HL-60/S4 (cell line): ENCODE results near the gene FRAT1.

Source experiments
- in situ Hi-C: fragments of 300-500 bp; cut with MboI; formaldehyde crosslinking; loops from 2 replicates; pipeline ENCODE4 v1.14.3; 2022; ENCODE audit warnings: low sequenced_read_pairs

Gene FRAT1

DNA sequence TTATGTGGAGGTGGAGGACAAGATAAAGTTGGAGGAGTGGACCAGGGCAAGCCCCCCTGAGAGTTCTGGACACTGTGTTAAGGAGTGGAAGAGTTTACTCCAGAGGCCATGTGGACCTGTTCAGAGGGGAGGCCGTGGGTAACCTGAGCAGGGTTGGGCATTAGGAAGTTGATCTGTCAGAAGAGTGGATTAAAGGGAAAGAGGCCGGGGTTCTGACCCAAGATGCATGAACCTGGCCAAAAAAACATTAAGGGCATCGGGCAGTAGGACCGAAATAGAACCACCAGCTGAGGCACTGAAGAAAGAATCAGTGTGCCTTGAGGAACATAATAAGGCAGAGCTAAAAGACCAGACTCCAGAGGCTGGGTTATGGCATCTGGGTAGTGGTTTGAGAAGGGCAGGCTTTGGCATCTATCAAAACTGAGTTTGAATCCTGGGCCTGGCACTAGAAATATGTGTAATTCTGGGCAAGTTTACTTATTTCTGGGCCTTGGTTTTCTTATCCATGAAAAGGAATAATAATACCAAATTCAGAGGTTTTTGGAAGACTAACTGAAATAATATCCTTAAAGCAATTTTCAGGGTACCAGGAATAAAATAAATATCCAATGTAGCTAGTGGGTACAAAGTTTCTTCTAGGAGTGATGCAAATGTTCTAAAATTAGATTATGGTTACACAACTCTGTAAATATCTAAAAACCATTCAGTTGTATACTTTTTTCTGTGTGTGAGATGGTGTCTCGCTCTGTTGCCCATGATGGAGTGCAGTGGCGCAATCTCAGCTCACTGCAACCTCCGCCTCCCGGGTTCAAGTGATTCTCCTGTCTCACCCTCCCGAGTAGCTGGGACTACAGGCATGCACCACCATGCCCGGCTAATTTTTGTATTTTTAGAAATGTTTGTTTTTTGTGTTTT, 10.9 kb upstream of the FRAT1 start:
- in situ Hi-C loops = no loop called here

DNA sequence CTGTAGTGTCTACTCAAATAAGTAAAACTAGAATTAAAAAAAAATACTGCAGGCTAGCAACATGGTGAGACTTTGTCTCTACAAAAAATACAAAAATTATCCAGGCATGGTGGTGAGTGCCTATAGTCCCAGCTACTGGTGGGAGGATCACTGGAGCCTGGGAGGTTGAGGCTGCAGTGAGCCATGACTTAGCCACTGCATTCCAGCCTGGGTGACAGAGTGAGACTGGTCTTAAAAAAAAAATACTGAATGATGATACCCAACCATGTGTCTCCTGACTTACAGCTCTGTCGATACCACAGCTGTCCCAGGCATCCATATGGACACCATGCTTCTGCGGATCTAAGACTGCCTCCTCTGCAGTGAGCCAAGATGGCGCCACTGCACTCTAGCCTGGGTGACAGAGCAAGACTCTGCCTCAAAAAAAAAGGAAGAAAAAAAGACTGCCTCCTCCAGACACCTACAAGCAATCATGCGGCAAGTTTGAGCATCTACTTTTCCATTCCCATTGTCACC, 7.9 kb upstream of the FRAT1 start:
- in situ Hi-C loops = no loop called here

- in situ Hi-C loops = no loop called here
These were observed 6.2 kb upstream of the FRAT1 start for GRCh38 chr10:97312897-97313296.

GRCh38 chr10:97314671-97315070, 4.4 kb upstream of the FRAT1 start:
- in situ Hi-C loops = no loop called here

DNA sequence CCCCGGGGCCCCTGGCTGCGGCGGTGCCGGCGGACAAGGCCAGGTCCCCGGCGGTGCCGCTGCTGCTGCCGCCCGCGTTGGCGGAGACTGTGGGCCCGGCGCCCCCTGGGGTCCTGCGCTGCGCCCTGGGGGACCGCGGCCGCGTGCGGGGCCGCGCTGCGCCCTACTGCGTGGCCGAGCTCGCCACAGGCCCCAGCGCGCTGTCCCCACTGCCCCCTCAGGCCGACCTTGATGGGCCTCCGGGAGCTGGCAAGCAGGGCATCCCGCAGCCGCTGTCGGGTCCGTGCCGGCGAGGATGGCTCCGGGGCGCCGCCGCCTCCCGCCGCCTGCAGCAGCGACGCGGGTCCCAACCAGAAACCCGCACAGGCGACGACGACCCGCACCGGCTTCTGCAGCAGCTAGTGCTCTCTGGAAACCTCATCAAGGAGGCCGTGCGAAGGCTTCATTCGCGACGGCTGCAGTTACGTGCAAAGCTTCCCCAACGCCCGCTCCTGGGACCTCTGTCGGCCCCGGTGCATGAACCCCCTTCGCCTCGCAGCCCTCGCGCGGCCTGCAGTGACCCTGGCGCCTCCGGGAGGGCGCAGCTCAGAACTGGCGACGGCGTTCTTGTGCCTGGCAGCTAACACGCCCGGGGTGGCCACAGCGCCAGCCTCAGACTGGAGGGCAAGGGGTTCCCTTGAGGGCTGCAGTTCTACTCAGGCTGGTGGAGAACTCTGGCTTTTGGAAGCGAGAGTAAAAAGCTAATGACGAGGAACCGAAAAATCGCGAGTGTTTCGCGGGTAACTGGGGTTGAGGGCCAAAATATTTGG, 804 bp downstream of the FRAT1 start:
- in situ Hi-C loops = no loop called here

GRCh38 chr10:97320480-97321031, 1.5 kb downstream of the FRAT1 start:
- in situ Hi-C loops = no loop called here

GRCh38 chr10:97321032-97321803, 2.1 kb downstream of the FRAT1 start:
- in situ Hi-C loops = no loop called here

DNA sequence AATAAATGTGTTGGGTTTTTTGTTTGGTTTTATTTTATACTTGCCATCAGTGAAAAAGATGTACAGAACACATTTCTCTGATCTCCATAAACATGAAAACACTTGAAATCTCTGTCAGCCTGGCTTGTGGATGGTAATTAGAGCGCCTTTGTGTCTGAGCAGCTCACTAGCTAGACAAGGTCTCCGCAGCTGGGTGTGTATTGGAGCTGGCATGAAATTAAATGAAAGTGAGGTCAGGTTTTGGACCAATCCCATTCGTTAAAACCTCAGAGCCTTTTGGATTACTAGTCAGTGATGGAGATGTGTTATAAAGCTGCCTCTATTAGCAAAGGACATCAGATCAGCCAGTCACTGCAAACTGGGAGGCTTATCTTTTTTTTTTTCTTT, 2.7 kb downstream of the FRAT1 start:
- in situ Hi-C loops = no loop called here

GRCh38 chr10:97323501-97323900, 4.4 kb downstream of the FRAT1 start:
- in situ Hi-C loops = no loop called here

- in situ Hi-C loops = no loop called here
These were observed 6.7 kb downstream of the FRAT1 start for GRCh38 chr10:97325754-97326153.

GRCh38 chr10:97327348-97328294, 8.6 kb downstream of the FRAT1 start:
- in situ Hi-C loops = no loop called here

GRCh38 chr10:97328646-97329453, 9.8 kb downstream of the FRAT1 start:
- in situ Hi-C loops = no loop called here

GRCh38 chr10:97329766-97330165, 10.7 kb downstream of the FRAT1 start:
- in situ Hi-C loops = no loop called here

- in situ Hi-C loops = no loop called here
These were observed 12.2 kb downstream of the FRAT1 start for GRCh38 chr10:97331153-97331703.

DNA sequence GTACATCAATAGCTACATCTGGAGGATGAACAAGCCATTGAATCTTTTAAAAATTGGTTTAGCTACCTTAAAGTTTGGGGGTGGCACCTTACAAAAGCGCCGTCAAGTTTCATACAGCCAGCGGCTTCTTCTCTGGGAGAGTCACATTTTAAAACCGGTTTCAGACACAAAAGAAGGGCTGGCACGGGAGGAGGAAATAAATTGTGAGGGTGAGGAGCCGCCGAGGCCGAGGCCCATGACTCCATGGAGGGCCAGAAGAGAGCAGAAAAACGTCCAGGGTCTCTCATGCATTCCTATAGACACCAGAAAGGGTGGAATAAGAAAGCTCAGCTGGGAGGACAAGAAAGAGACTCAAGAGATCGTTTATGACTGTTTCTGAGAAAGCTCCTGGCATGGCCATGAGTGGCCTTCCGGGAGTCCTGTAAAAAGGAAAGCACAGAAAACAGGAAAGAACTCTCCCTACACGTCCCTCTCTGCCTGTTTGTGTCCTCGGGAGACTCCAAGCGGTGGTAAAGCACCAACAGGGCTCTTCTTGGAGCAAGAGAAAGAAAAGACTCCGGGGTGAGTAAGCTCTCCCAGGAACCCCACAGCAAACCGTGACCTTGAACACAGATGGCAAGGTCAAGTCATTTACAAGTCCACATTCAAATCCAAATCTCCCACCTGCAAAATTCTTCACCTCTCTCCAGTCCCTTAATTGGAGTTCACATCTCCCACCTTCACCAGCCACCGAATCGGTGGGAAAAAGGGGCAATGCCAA, 13.7 kb downstream of the FRAT1 start:
- in situ Hi-C loops = no loop called here

DNA sequence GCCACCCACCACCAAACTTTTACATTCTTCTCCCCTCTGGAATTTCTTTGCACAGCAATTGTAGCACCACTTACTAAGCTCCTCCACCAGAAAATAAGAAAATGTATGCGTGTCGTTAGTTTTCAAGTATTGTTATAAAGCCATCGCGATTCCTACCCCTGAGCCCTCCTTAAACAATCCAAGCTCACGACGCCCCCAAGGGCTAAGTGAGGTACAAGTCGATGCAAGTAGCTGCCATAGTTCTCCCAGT, 14.2 kb downstream of the FRAT1 start:
- in situ Hi-C loops = no loop called here

DNA sequence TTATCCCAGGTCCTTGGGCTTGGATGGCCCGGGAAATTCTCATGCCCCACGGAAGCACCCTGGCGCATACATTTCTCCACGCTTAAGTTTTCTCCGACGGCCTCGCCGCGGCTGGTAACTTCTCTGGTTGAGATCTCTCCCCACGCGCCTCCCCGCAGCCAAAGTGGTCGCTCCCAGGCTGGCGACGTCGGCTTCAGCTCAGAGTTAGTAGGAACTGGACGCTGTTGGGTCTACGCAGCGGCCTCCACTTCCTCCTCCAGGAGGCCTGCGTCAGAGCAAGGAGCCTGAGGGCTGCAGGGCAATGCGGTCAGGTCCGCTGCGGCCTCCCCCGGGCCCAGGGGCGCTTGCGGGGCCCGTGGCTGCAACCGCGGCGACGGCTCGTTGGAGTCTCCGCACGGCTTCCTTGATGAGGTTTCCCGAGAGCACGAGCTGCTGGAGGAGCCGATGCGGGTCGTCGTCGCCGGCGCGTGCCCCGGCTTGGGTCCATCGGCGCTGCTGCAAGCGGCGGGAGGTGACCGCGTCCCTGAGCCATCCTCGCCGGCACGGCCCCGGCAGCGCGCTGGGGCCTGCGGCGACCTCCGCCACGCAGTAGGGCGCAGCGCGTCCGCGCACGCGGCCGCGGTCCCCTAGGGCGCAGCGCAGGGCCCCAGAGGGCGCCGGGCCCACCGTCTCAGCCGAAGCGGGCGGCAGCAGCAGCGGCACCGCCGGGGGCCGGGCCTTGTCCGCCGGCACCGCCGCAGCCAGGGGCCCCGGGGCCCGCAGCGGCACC, 14.7 kb downstream of the FRAT1 start:
- in situ Hi-C loops = no loop called here
